A549 (cell line): ENCODE results near the gene RPS13.

Experiments
- CEBPB ChIP-seq, 2 experiments: fragments of >200 bp in 1 of 2; sonication (Bioruptor Twin) in 1 of 2; formaldehyde crosslinking in 1 of 2; IDR thresholded peaks; 2 replicates each; pipeline ENCODE4 v1.6.1; 2012 to 2016
- EP300 ChIP-seq, 2 experiments: fragments of >200 bp; sonication (Bioruptor Twin); formaldehyde crosslinking; IDR thresholded peaks; 2 replicates in 1 of 2; 3 replicates in 1 of 2; pipeline ENCODE4 v1.6.1; 2016 to 2017
- MYC ChIP-seq: IDR thresholded peaks from 2 replicates; pipeline ENCODE4 v1.6.1; 2012; ENCODE audit warnings: mild to moderate bottlenecking, inconsistent platforms, low read length, improper control_type of control experiment, borderline replicate concordance

GRCh38 chr11:17098038-17098437 lies 20.6 kb upstream of the RPS13 start:
- TF ChIP-seq CEBPB (IDR thresholded peaks at IDR 0.05) (no peak), MYC (no peak), EP300 (IDR thresholded peaks at IDR 0.05) (no peak)
